Coronary artery (tissue), 2 donors: ENCODE data around the gene FMN1.

Experiments
- DNase-seq: peaks from one replicate; pipeline ENCODE4 v3.0.0-alpha.2; 2017; ENCODE audit warnings: low spot score
- H3K27ac ChIP-seq, 2 donors: fragments of 200-600 bp; sonication (generic); one replicate each; pipeline ENCODE4 v1.5.1; 2016 to 2019
- H3K4me3 ChIP-seq: fragments of 200-600 bp; sonication (generic); 2 replicates; pipeline ENCODE4 v1.5.1; 2016; ENCODE audit warnings: mild to moderate bottlenecking, moderate library complexity
- CTCF ChIP-seq: fragments of 200-600 bp; sonication (generic); IDR thresholded peaks from one replicate; pipeline ENCODE4 v1.5.1; 2019; ENCODE audit warnings: antibody characterized with exemption

The FMN1 gene

GRCh38 chr15:32747921-32748342 lies 446.6 kb downstream of the FMN1 start:
- TF ChIP-seq CTCF, result no peak
- no peak for DNase-seq

GRCh38 chr15:32746116-32746857 lies 448.2 kb downstream of the FMN1 start:
- DNase-seq, result no peak
- no peak for TF ChIP-seq CTCF
- H3K4me3 ChIP-seq, result no peak overlapping the region
- H3K27ac ChIP-seq, result no peak overlapping the region

More at GRCh38 chr15:32747921-32748342, 446.6 kb downstream of the FMN1 start:
- Histone ChIP-seq H3K4me3 (no peak overlapping the region), H3K27ac (no peak overlapping the region)

- no peak for DNase-seq
- Histone ChIP-seq H3K4me3 (no peak overlapping the region), H3K27ac (no peak overlapping the region)
- TF ChIP-seq CTCF, result no peak
These were observed 450.9 kb downstream of the FMN1 start for GRCh38 chr15:32743411-32744140.

GRCh38 chr15:32739522-32740063 lies 454.9 kb downstream of the FMN1 start:
- Histone ChIP-seq H3K4me3 (no peak overlapping the region), H3K27ac (no peak overlapping the region)
- no peak for TF ChIP-seq CTCF
- DNase-seq, result no peak

GRCh38 chr15:32738666-32739065 lies 455.8 kb downstream of the FMN1 start:
- no peak for TF ChIP-seq CTCF

GRCh38 chr15:32737304-32737703 lies 457.2 kb downstream of the FMN1 start:
- no peak for DNase-seq
- H3K4me3 ChIP-seq, result no peak overlapping the region
- TF ChIP-seq CTCF, result no peak
- H3K27ac ChIP-seq, result no peak overlapping the region

More at GRCh38 chr15:32738666-32739065, 455.8 kb downstream of the FMN1 start:
- DNase-seq, result no peak
- Histone ChIP-seq H3K4me3 (no peak overlapping the region), H3K27ac (no peak overlapping the region)
